H9 (cell line): Measurements from ENCODE around the gene IMMP2L. TPM values are rescaled to one million over a fixed set of nuclear protein-coding genes. Genes with fewer than 3 reads are reported as not detected.

Source experiments
- DNase-seq: peaks from one replicate; pipeline ENCODE4 v3.0.0-alpha.2; 2017
- H2AFZ ChIP-seq: one replicate; pipeline ENCODE4 v1.6.1; 2013; ENCODE audit warnings: mild to moderate bottlenecking, low read length, control low read depth, moderate library complexity
- H2AK5ac ChIP-seq: 2 replicates; pipeline ENCODE4 v1.6.1; 2013; ENCODE audit warnings: low read length, control low read depth, mixed read lengths; ENCODE audit not compliant: insufficient read length
- H2BK120ac ChIP-seq: one replicate; pipeline ENCODE4 v1.6.1; 2013; ENCODE audit warnings: low read depth, mild to moderate bottlenecking, low read length, control low read depth, inconsistent platforms; ENCODE audit not compliant: poor library complexity, severe bottlenecking
- H2BK12ac ChIP-seq: 2 replicates; pipeline ENCODE4 v1.6.1; 2013; ENCODE audit warnings: low read length, control low read depth, mixed read lengths, low read depth; ENCODE audit not compliant: insufficient read length
- H2BK15ac ChIP-seq: 2 replicates; pipeline ENCODE4 v1.6.1; 2013; ENCODE audit warnings: low read depth, low read length, control low read depth
- H2BK20ac ChIP-seq: one replicate; pipeline ENCODE4 v1.6.1; 2013; ENCODE audit warnings: low read depth, mild to moderate bottlenecking, low read length, control low read depth, inconsistent platforms; ENCODE audit not compliant: poor library complexity, severe bottlenecking
- H2BK5ac ChIP-seq: 2 replicates; pipeline ENCODE4 v1.6.1; 2013; ENCODE audit warnings: low read length, control low read depth, mixed read lengths; ENCODE audit not compliant: insufficient read length
- H3K14ac ChIP-seq: 2 replicates; pipeline ENCODE4 v1.6.1; 2013; ENCODE audit warnings: low read length, control low read depth; ENCODE audit not compliant: insufficient read depth
- H3K18ac ChIP-seq: 2 replicates; pipeline ENCODE4 v1.6.1; 2013; ENCODE audit warnings: low read depth, mild to moderate bottlenecking, mixed read lengths, low read length, control low read depth; ENCODE audit not compliant: insufficient read length
- H3K23ac ChIP-seq: 2 replicates; pipeline ENCODE4 v1.6.1; 2013; ENCODE audit warnings: low read length, control low read depth, mixed read lengths, low read depth; ENCODE audit not compliant: insufficient read length
- H3K23me2 ChIP-seq: 2 replicates; pipeline ENCODE4 v1.6.1; 2013; ENCODE audit warnings: low read depth, mild to moderate bottlenecking, mixed read lengths, low read length, control low read depth; ENCODE audit not compliant: insufficient read length, poor library complexity, severe bottlenecking
- H3K27ac ChIP-seq: 2 replicates; pipeline ENCODE4 v1.5.1; 2013; ENCODE audit warnings: low read length, control low read depth, mixed read lengths, low read depth; ENCODE audit not compliant: insufficient read length
- H3K27me3 ChIP-seq: 2 replicates; pipeline ENCODE4 v1.6.1; 2013; ENCODE audit warnings: low read length, control low read depth, inconsistent platforms; ENCODE audit not compliant: insufficient read depth
- H3K4ac ChIP-seq: 2 replicates; pipeline ENCODE4 v1.6.1; 2013; ENCODE audit warnings: low read depth, mild to moderate bottlenecking, control low read depth, inconsistent platforms, low read length, moderate library complexity
- H3K4me1 ChIP-seq: 2 replicates; pipeline ENCODE4 v1.6.1; 2013; ENCODE audit warnings: low read length, control low read depth, inconsistent platforms; ENCODE audit not compliant: insufficient read depth
- H3K4me2 ChIP-seq: 2 replicates; pipeline ENCODE4 v1.6.1; 2013; ENCODE audit warnings: low read length, control low read depth, mixed read lengths; ENCODE audit not compliant: insufficient read length, insufficient read depth
- H3K56ac ChIP-seq: 2 replicates; pipeline ENCODE4 v1.6.1; 2013; ENCODE audit warnings: low read depth, mild to moderate bottlenecking, mixed read lengths, low read length, control low read depth; ENCODE audit not compliant: insufficient read length
- H3K79me1 ChIP-seq: 2 replicates; pipeline ENCODE4 v1.6.1; 2013; ENCODE audit warnings: low read depth, mild to moderate bottlenecking, moderate library complexity, low read length, control low read depth, inconsistent platforms; ENCODE audit not compliant: insufficient read depth, poor library complexity, severe bottlenecking
- H3K79me2 ChIP-seq: 2 replicates; pipeline ENCODE4 v1.6.1; 2013; ENCODE audit warnings: low read length, control low read depth, inconsistent platforms; ENCODE audit not compliant: insufficient read depth
- H3K9ac ChIP-seq: 2 replicates; pipeline ENCODE4 v1.6.1; 2013; ENCODE audit warnings: low read length, control low read depth, mixed read lengths; ENCODE audit not compliant: insufficient read length; ENCODE audit errors: extremely low read depth
- H3K9me3 ChIP-seq: one replicate; pipeline ENCODE4 v1.6.1; 2013; ENCODE audit warnings: low read depth, low read length, inconsistent platforms; ENCODE audit not compliant: control insufficient read depth
- H3T11ph ChIP-seq: one replicate; pipeline ENCODE4 v1.6.1; 2013; ENCODE audit warnings: mild to moderate bottlenecking, low read length, control low read depth, inconsistent platforms
- H4K20me1 ChIP-seq: one replicate; pipeline ENCODE4 v1.6.1; 2013; ENCODE audit not compliant: control insufficient read depth, insufficient read length, insufficient read depth
- H4K5ac ChIP-seq: 2 replicates; pipeline ENCODE4 v1.6.1; 2013; ENCODE audit warnings: low read depth, mild to moderate bottlenecking, mixed read lengths, low read length, control low read depth; ENCODE audit not compliant: insufficient read length
- H4K8ac ChIP-seq: replicated peaks from 2 replicates; pipeline ENCODE4 v1.6.1; 2013; ENCODE audit warnings: low read length, control low read depth, mixed read lengths, low read depth; ENCODE audit not compliant: insufficient read length
- H4K91ac ChIP-seq: 2 replicates; pipeline ENCODE4 v1.6.1; 2013; ENCODE audit warnings: low read depth, mild to moderate bottlenecking, moderate library complexity, mixed read lengths, low read length, control low read depth; ENCODE audit not compliant: insufficient read length
- H3K27ac Mint-ChIP-seq, 3 experiments: 2 replicates in 2 of 3; 3 replicates in 1 of 3; pipeline ENCODE4 v1.8.0; 2020 to 2021; ENCODE audit warnings: mixed read lengths in 3 of 3, mild to moderate bottlenecking in 1 of 3, moderate library complexity in 1 of 3
- H3K27me3 Mint-ChIP-seq: 2 replicates; pipeline ENCODE4 v1.8.0; 2021; ENCODE audit warnings: low read depth, mild to moderate bottlenecking, moderate library complexity, mixed read lengths
- H3K36me3 Mint-ChIP-seq, 3 experiments: 2 replicates in 2 of 3; 3 replicates in 1 of 3; pipeline ENCODE4 v1.8.0; 2020 to 2021; ENCODE audit warnings: low read depth in 3 of 3, mixed read lengths in 3 of 3; ENCODE audit not compliant: insufficient read depth in 1 of 3
- H3K4me1 Mint-ChIP-seq, 2 experiments: 2 replicates each; pipeline ENCODE4 v1.8.0; 2020; ENCODE audit warnings: mixed read lengths in 2 of 2
- H3K4me3 Mint-ChIP-seq, 2 experiments: 2 replicates in 1 of 2; 3 replicates in 1 of 2; pipeline ENCODE4 v1.8.0; 2020 to 2021; ENCODE audit warnings: mild to moderate bottlenecking in 2 of 2, mixed read lengths in 2 of 2, moderate library complexity in 1 of 2
- H3K9me3 Mint-ChIP-seq, 2 experiments: 2 replicates in 1 of 2; 3 replicates in 1 of 2; pipeline ENCODE4 v1.8.0; 2020; ENCODE audit warnings: mild to moderate bottlenecking in 2 of 2, mixed read lengths in 2 of 2, moderate library complexity in 1 of 2
- CTCF ChIP-seq: fragments of 200-600 bp; sonication (generic); conservative IDR thresholded peaks from 3 replicates; pipeline ENCODE4 v1.8.0; 2021; ENCODE audit warnings: antibody characterized with exemption, mild to moderate bottlenecking
- WGBS: extraction: QIAGEN DNeasy Blood & Tissue Kit; methylation state at CpG from one replicate; pipeline ENCODE4 v1.1.7; 2013; ENCODE audit warnings: missing lambda C conversion rate, low lambda C conversion rate, mixed read lengths; ENCODE audit not compliant: insufficient read length; ENCODE audit errors: extremely low coverage; 5-methylcytosine and 5-hydroxymethylcytosine counted together
- total RNA-seq: library from RNA; stranded (reverse); gene quantifications from 2 replicates; pipeline ENCODE4 v1.2.1, GENCODE V29; 2021

Gene IMMP2L
- total RNA-seq, 1 experiment from 2014 or later = 14.7 TPM

- Histone ChIP-seq H3K4ac (no peak overlapping the region), H2BK5ac (no peak overlapping the region), H3T11ph (no peak overlapping the region), H3K9ac (no peak overlapping the region), H3K4me2 (no peak overlapping the region), H3K79me1 (no peaks in the 10 kb centered on the region), H3K23ac (no peak overlapping the region), H3K27ac (no peak overlapping the region), H4K91ac (no peak overlapping the region), H3K18ac (no peak overlapping the region), H3K23me2 (no peaks in the 10 kb centered on the region), H3K56ac (no peak overlapping the region), H2BK120ac (no peak overlapping the region), H3K27me3 (no peaks in the 10 kb centered on the region), H4K8ac (no peak overlapping the region), H3K14ac (no peak overlapping the region), H2BK15ac (no peak overlapping the region), H4K5ac (no peak overlapping the region), H3K4me1 (peaks cover 3% of the 10 kb centered on the region; the same call in 1 of the 2 replicates), H2AK5ac (no peak overlapping the region), H3K79me2 (no peaks in the 10 kb centered on the region), H2BK20ac (no peak overlapping the region), H4K20me1 (no peaks in the 10 kb centered on the region), H2BK12ac (no peak overlapping the region), H3K9me3 (no peaks in the 10 kb centered on the region), H2AFZ (no peak overlapping the region)
- Mint-ChIP-seq H3K27ac (peak overlapping the region in 2 of 3 experiments; percentile 46 to 90; a peak in 3 of 7 replicates), H3K4me1 (peaks cover 63 to 64% of the 10 kb centered on the region in 2 experiments), H3K4me3 (peak overlapping the region in 1 of 2 experiments; percentile 43; a peak in 3 of 5 replicates), H3K27me3 (no peaks in the 10 kb centered on the region), H3K9me3 (no peaks in the 10 kb centered on the region), H3K36me3 (no peaks in the 10 kb centered on the region)
- no peak for DNase-seq
- no CpG with 5 or more reads among the region's 3 CpGs for WGBS
- TF ChIP-seq CTCF = no peak
These were observed 470.5 kb downstream of the IMMP2L start for GRCh38 chr7:111091593-111092358.
